HCT116 (cell line): ENCODE results near the gene PKD2. TPM values are rescaled to one million over a fixed set of nuclear protein-coding genes. Genes with fewer than 3 reads are reported as not detected.

ENCODE experiments used
- ATAC-seq: fragments of 200-7000 bp; cut with Tn5 transposase; 2 replicates; pipeline ENCODE4 v1.9.1; 2020; ENCODE audit warnings: mild to moderate bottlenecking, moderate library complexity
- BruUV-seq: library from RNA; stranded (reverse); fragments of 400-500 nt; replicated peaks from 2 replicates; lab custom pipeline; 2021; lab: Mats Ljungman, UMichigan
- CTCF ChIA-PET: fragments of 300-600 bp; sonication (Branson Sonifier 250); formaldehyde crosslinking; loops from one replicate; lab custom pipeline; 2021; ENCODE audit warnings: antibody characterized with exemption; lab: Charles Lee
- POLR2A ChIA-PET: fragments of 300-600, 350-600 bp; sonication (Branson Sonifier 250); formaldehyde crosslinking; loops from one replicate; lab custom pipeline; 2021; ENCODE audit warnings: antibody characterized with exemption; lab: Charles Lee
- RAD21 ChIA-PET, 2 experiments: fragments of 300-600 bp; sonication (Branson Sonifier 250); formaldehyde crosslinking; loops; one replicate each; lab custom pipeline; 2023; ENCODE audit warnings: low total read pairs in 2 of 2; ENCODE audit not compliant: uncharacterized antibody in 2 of 2, unreplicated experiment in 2 of 2, low non-redundant PET in 1 of 2; lab: Charles Lee
- DNase-seq: peaks from one replicate; pipeline ENCODE4 v3.0.0-alpha.2; 2010; ENCODE audit warnings: low read depth, low spot score
- H2AFZ ChIP-seq: fragments of 200-600 bp; shearing (Covaris generic), sonication (generic); 2 replicates; pipeline ENCODE4 v1.6.1; 2017; ENCODE audit warnings: low read depth, mixed run types, mixed read lengths, antibody characterized with exemption, low read length; ENCODE audit not compliant: poor library complexity, severe bottlenecking
- H3K27ac ChIP-seq: 2 replicates; pipeline ENCODE4 v1.5.1; 2012; ENCODE audit warnings: low read depth, low read length
- H3K27me3 ChIP-seq: fragments of 200-600 bp; sonication (generic); 2 replicates; pipeline ENCODE4 v1.6.1; 2016; ENCODE audit warnings: mixed run types, low read length, mixed read lengths; ENCODE audit not compliant: insufficient read depth
- H3K36me3 ChIP-seq, 2 experiments: fragments of 200-500 bp in 1 of 2; fragments of 200-600 bp in 1 of 2; sonication (Bioruptor generic) in 1 of 2; sonication (generic) in 1 of 2; 2 replicates each; pipeline versions ENCODE4 v1.5.1 to v1.6.1; 2014 to 2016; ENCODE audit warnings: low read length in 2 of 2, inconsistent platforms in 1 of 2, mixed read lengths in 1 of 2, mixed run types in 1 of 2; ENCODE audit not compliant: insufficient read depth in 2 of 2, control insufficient read depth in 1 of 2
- H3K4me1 ChIP-seq, 2 experiments: fragments of 200-600 bp in 1 of 2; sonication (generic) in 1 of 2; 2 replicates each; pipeline versions ENCODE4 v1.5.1 to v1.6.1; 2012 to 2017; ENCODE audit warnings: low read length in 2 of 2, inconsistent platforms in 1 of 2, mild to moderate bottlenecking in 1 of 2, mixed read lengths in 1 of 2, mixed run types in 1 of 2, moderate library complexity in 1 of 2; ENCODE audit not compliant: insufficient read depth in 2 of 2, control insufficient read depth in 1 of 2
- H3K4me2 ChIP-seq: fragments of 200-600 bp; sonication (generic); 2 replicates; pipeline ENCODE4 v1.6.1; 2017; ENCODE audit warnings: mixed run types, low read length, mixed read lengths
- H3K4me3 ChIP-seq, 2 experiments: fragments of 200-600 bp in 1 of 2; sonication (generic) in 1 of 2; replicated peaks in 1 of 2; 2 replicates each; pipeline ENCODE4 v1.5.1; 2011 to 2016; ENCODE audit warnings: low read length in 2 of 2, control low read depth in 1 of 2, low read depth in 1 of 2, mild to moderate bottlenecking in 1 of 2, mixed read lengths in 1 of 2, mixed run types in 1 of 2
- H3K79me2 ChIP-seq: fragments of 200-600 bp; sonication (generic); 2 replicates; pipeline ENCODE4 v1.6.1; 2017; ENCODE audit warnings: mild to moderate bottlenecking, mixed run types, low read length, moderate library complexity, mixed read lengths; ENCODE audit not compliant: insufficient read depth
- H3K9ac ChIP-seq: fragments of 200-600 bp; sonication (generic); 2 replicates; pipeline ENCODE4 v1.6.1; 2016; ENCODE audit warnings: low read length, mixed read lengths
- H3K9me2 ChIP-seq: fragments of 200-600 bp; sonication (generic), shearing (Covaris generic); 2 replicates; pipeline ENCODE4 v1.6.1; 2017; ENCODE audit warnings: mixed run types, mild to moderate bottlenecking, moderate library complexity; ENCODE audit not compliant: insufficient read depth
- H3K9me3 ChIP-seq, 2 experiments: fragments of 200-500 bp in 1 of 2; fragments of 200-600 bp in 1 of 2; sonication (Bioruptor generic) in 1 of 2; sonication (generic) in 1 of 2; 2 replicates each; pipeline ENCODE4 v1.6.1; 2014 to 2017; ENCODE audit warnings: low read length in 2 of 2, mixed read lengths in 2 of 2, inconsistent platforms in 1 of 2, low read depth in 1 of 2, mild to moderate bottlenecking in 1 of 2, mixed run types in 1 of 2, moderate library complexity in 1 of 2; ENCODE audit not compliant: control insufficient read depth in 1 of 2, insufficient read depth in 1 of 2
- H4K20me1 ChIP-seq: fragments of 200-600 bp; sonication (generic), shearing (Covaris generic); 2 replicates; pipeline ENCODE4 v1.6.1; 2017; ENCODE audit warnings: mixed run types, mild to moderate bottlenecking, moderate library complexity; ENCODE audit not compliant: insufficient read depth
- EGR1 ChIP-seq: IDR thresholded peaks from 2 replicates; pipeline ENCODE4 v1.6.1; 2012; ENCODE audit warnings: low read depth
- ELF1 ChIP-seq: IDR thresholded peaks from 2 replicates; pipeline ENCODE4 v1.6.1; 2012; ENCODE audit warnings: low read depth, borderline replicate concordance
- EZH2 ChIP-seq: fragments of 200-600 bp; sonication (generic); IDR thresholded peaks from 2 replicates; pipeline ENCODE4 v1.6.1; 2017; ENCODE audit warnings: antibody characterized with exemption, mixed run types
- FOSL1 ChIP-seq: IDR thresholded peaks from 2 replicates; pipeline ENCODE4 v1.6.1; 2012; ENCODE audit warnings: low read depth
- JUND ChIP-seq: IDR thresholded peaks from 2 replicates; pipeline ENCODE4 v1.6.1; 2012
- POLR2AphosphoS5 ChIP-seq: IDR thresholded peaks from 2 replicates; pipeline ENCODE4 v1.6.1; 2011; ENCODE audit warnings: mild to moderate bottlenecking, low read depth, low read length, moderate library complexity
- RAD21 ChIP-seq: IDR thresholded peaks from 2 replicates; pipeline ENCODE4 v1.6.1; 2012; ENCODE audit warnings: low read depth, mild to moderate bottlenecking
- SIN3A ChIP-seq: IDR thresholded peaks from 2 replicates; pipeline ENCODE4 v1.6.1; 2012; ENCODE audit warnings: low read depth
- SP1 ChIP-seq: IDR thresholded peaks from 2 replicates; pipeline ENCODE4 v1.6.1; 2012; ENCODE audit warnings: low read depth
- SRF ChIP-seq: IDR thresholded peaks from 2 replicates; pipeline ENCODE4 v1.6.1; 2012; ENCODE audit warnings: low read depth
- TCF7L2 ChIP-seq: IDR thresholded peaks from 2 replicates; pipeline ENCODE4 v1.7.0; 2011; ENCODE audit warnings: borderline replicate concordance, inconsistent platforms; ENCODE audit not compliant: insufficient read depth, insufficient read length; ENCODE audit errors: extremely low read depth
- YY1 ChIP-seq: IDR thresholded peaks from 2 replicates; pipeline ENCODE4 v1.6.1; 2011; ENCODE audit warnings: low read length, low read depth, moderate library complexity, mild to moderate bottlenecking; ENCODE audit not compliant: insufficient replicate concordance; ENCODE audit errors: extremely low read depth
- ZNF274 ChIP-seq: fragments of 200-500 bp; sonication (Bioruptor generic); IDR thresholded peaks from 2 replicates; pipeline ENCODE4 v1.6.1; 2014; ENCODE audit warnings: mild to moderate bottlenecking, low read depth, low read length, inconsistent platforms
- intact Hi-C: fragments of 100-400 bp; cut with micrococcal nuclease; formaldehyde crosslinking; loops from 2 replicates; pipeline ENCODE4 v1.10.0; 2022
- total RNA-seq: library from RNA; stranded (reverse); gene quantifications from one replicate; pipeline ENCODE4 v1.2.1, GENCODE V29; 2021; ENCODE audit not compliant: unreplicated experiment
- TF ChIP-seq, protein P1 (sequence below): IDR thresholded peaks from 2 replicates; pipeline ENCODE4 v1.6.1; 2012; ENCODE audit warnings: low read depth
- TF ChIP-seq, protein P2 (sequence below): IDR thresholded peaks from 2 replicates; pipeline ENCODE4 v1.6.1; 2012
- TF ChIP-seq, protein P3 (sequence below): IDR thresholded peaks from 2 replicates; pipeline ENCODE4 v1.6.1; 2011; ENCODE audit warnings: mild to moderate bottlenecking, low read length, moderate library complexity; ENCODE audit not compliant: insufficient replicate concordance; ENCODE audit errors: extremely low read depth

PKD2 gene
- total RNA-seq, 1 experiment from 2014 or later = 10.1 TPM

DNA sequence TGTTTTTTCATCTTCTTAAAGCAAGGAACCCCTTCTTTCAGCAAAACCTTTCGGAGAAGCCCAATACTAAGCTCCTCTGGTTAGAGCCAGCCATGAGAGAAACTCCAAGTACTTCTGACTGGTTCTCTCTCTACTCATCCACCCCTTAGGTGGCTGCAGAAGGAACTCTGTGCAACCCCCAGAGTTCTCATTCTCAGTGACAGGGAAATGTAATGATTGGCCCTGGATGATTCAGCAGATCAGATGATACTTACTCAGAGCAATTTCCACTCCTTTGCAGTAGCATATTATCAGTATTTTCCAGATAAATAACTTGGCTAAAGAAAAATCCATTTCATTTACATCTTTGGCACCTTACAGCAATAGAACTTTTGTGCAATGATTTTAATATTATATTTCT, 28.8 kb upstream of the PKD2 start:
- H3K4me3 ChIP-seq = no peak overlapping the region
- no peaks in the 10 kb centered on the region for H3K9me2 ChIP-seq
- H3K9me3 ChIP-seq = no peaks in the 10 kb centered on the region
- TF ChIP-seq, protein P1, sequence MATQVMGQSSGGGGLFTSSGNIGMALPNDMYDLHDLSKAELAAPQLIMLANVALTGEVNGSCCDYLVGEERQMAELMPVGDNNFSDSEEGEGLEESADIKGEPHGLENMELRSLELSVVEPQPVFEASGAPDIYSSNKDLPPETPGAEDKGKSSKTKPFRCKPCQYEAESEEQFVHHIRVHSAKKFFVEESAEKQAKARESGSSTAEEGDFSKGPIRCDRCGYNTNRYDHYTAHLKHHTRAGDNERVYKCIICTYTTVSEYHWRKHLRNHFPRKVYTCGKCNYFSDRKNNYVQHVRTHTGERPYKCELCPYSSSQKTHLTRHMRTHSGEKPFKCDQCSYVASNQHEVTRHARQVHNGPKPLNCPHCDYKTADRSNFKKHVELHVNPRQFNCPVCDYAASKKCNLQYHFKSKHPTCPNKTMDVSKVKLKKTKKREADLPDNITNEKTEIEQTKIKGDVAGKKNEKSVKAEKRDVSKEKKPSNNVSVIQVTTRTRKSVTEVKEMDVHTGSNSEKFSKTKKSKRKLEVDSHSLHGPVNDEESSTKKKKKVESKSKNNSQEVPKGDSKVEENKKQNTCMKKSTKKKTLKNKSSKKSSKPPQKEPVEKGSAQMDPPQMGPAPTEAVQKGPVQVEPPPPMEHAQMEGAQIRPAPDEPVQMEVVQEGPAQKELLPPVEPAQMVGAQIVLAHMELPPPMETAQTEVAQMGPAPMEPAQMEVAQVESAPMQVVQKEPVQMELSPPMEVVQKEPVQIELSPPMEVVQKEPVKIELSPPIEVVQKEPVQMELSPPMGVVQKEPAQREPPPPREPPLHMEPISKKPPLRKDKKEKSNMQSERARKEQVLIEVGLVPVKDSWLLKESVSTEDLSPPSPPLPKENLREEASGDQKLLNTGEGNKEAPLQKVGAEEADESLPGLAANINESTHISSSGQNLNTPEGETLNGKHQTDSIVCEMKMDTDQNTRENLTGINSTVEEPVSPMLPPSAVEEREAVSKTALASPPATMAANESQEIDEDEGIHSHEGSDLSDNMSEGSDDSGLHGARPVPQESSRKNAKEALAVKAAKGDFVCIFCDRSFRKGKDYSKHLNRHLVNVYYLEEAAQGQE = no peak
- no peak for TF ChIP-seq TCF7L2
- TF ChIP-seq ELF1 = no peak
- no peak for TF ChIP-seq SRF
- TF ChIP-seq RAD21 = no peak
- TF ChIP-seq, protein P2, sequence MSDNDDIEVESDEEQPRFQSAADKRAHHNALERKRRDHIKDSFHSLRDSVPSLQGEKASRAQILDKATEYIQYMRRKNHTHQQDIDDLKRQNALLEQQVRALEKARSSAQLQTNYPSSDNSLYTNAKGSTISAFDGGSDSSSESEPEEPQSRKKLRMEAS = no peak
- no peak for TF ChIP-seq ZNF274
- no peak for TF ChIP-seq SIN3A
- no peak for TF ChIP-seq YY1
- TF ChIP-seq FOSL1 = no peak
- no peak for TF ChIP-seq SP1
- TF ChIP-seq EGR1 = no peak
- TF ChIP-seq EZH2 = no peak
- TF ChIP-seq JUND = no peak
- TF ChIP-seq, protein P3, sequence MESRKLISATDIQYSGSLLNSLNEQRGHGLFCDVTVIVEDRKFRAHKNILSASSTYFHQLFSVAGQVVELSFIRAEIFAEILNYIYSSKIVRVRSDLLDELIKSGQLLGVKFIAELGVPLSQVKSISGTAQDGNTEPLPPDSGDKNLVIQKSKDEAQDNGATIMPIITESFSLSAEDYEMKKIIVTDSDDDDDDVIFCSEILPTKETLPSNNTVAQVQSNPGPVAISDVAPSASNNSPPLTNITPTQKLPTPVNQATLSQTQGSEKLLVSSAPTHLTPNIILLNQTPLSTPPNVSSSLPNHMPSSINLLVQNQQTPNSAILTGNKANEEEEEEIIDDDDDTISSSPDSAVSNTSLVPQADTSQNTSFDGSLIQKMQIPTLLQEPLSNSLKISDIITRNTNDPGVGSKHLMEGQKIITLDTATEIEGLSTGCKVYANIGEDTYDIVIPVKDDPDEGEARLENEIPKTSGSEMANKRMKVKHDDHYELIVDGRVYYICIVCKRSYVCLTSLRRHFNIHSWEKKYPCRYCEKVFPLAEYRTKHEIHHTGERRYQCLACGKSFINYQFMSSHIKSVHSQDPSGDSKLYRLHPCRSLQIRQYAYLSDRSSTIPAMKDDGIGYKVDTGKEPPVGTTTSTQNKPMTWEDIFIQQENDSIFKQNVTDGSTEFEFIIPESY = no peak
- no peak for TF ChIP-seq POLR2AphosphoS5
- no peak overlapping the region for H3K27ac ChIP-seq
- H3K36me3 ChIP-seq = no peaks in the 10 kb centered on the region
- no peaks in the 10 kb centered on the region for H4K20me1 ChIP-seq
- BruUV-seq = no TSS peak
- ATAC-seq (no peak), DNase-seq (no peak)
- H3K9ac ChIP-seq = no peak overlapping the region
- RAD21 ChIA-PET = no interaction called here
- intact Hi-C loops = loop anchor here (10.0 kb wide), 1 partner anchor 434 kb away; no protein-coding TSS in a partner anchor
- no peak overlapping the region for H2AFZ ChIP-seq
- H3K4me2 ChIP-seq = no peak overlapping the region
- POLR2A ChIA-PET = no interaction called here
- no peaks in the 10 kb centered on the region for H3K79me2 ChIP-seq
- H3K4me1 ChIP-seq = peaks cover 2 to 20% of the 10 kb centered on the region in 2 experiments; a peak in 3 of 4 replicates
- H3K27me3 ChIP-seq = no peaks in the 10 kb centered on the region
- CTCF ChIA-PET = interaction anchor here (0.7 to 2.0 kb wide), 2 partner anchors 12 to 126 kb away, joined by 3 to 7 read pairs; no protein-coding TSS in a partner anchor
